ENCODE results near the gene GLB1L3.

GLB1L3 gene

GRCh38 chr11:134250246-134250645 is 25.9 kb upstream of the GLB1L3 start:
- peaks cover 19% of the 10 kb centered on the region for H3K4me1 ChIP-seq (ENCODE audit: control insufficient read depth, low read length)
- H3K36me3 ChIP-seq (ENCODE audit: control insufficient read depth, low read length): peaks cover 45% of the 10 kb centered on the region
- TF ChIP-seq CTCF (IDR thresholded peaks at IDR 0.05; ENCODE audit: low read depth, low read length, poor library complexity, severe bottlenecking): no peak
- no peak for TF ChIP-seq EZH2phosphoT487 (IDR thresholded peaks at IDR 0.05; ENCODE audit: borderline replicate concordance, low read length)

GRCh38 chr11:134250675-134251074 is 25.5 kb upstream of the GLB1L3 start:
- H4K20me1 ChIP-seq (ENCODE audit: control insufficient read depth, insufficient read depth, low read depth, low read length): no peaks in the 10 kb centered on the region; the same call in 1 of the 2 replicates
- H3F3A ChIP-seq (ENCODE audit: control insufficient read depth, insufficient read depth): no peaks in the 10 kb centered on the region
- peaks cover 19% of the 10 kb centered on the region for H3K79me2 ChIP-seq (ENCODE audit: control insufficient read depth, low read length)
- H3K9me2 ChIP-seq (replicated peaks; ENCODE audit: control insufficient read depth, low read length): no peaks in the 10 kb centered on the region
- H3K27me3 ChIP-seq (ENCODE audit: control insufficient read depth, low read length): no peaks in the 10 kb centered on the region
- H3K4me2 ChIP-seq (ENCODE audit: low read length): no peak overlapping the region
- H3K27ac ChIP-seq (ENCODE audit: low read depth, low read length): no peak overlapping the region
- peaks cover 19% of the 10 kb centered on the region for H3K4me1 ChIP-seq (ENCODE audit: control insufficient read depth, low read length)
- H3K36me3 ChIP-seq (ENCODE audit: control insufficient read depth, low read length): peaks cover 45% of the 10 kb centered on the region
- TF ChIP-seq EZH2phosphoT487 (IDR thresholded peaks at IDR 0.05; ENCODE audit: borderline replicate concordance, low read length) (no peak), CTCF (IDR thresholded peaks at IDR 0.05; ENCODE audit: low read depth, low read length, poor library complexity, severe bottlenecking) (no peak)
- no peak overlapping the region for H3K4me3 ChIP-seq (ENCODE audit: low read length)
- H3K9me3 ChIP-seq (ENCODE audit: control insufficient read depth, insufficient read depth, low read length): no peaks in the 10 kb centered on the region

More at GRCh38 chr11:134250246-134250645, 25.9 kb upstream of the GLB1L3 start:
- no peak overlapping the region for H3K27ac ChIP-seq (ENCODE audit: low read depth, low read length)
- no peaks in the 10 kb centered on the region for H3K9me3 ChIP-seq (ENCODE audit: control insufficient read depth, insufficient read depth, low read length)
- no peaks in the 10 kb centered on the region; the same call in 1 of the 2 replicates for H4K20me1 ChIP-seq (ENCODE audit: control insufficient read depth, insufficient read depth, low read depth, low read length)
- H3F3A ChIP-seq (ENCODE audit: control insufficient read depth, insufficient read depth): no peaks in the 10 kb centered on the region
- no peaks in the 10 kb centered on the region for H3K27me3 ChIP-seq (ENCODE audit: control insufficient read depth, low read length)
- H3K4me3 ChIP-seq (ENCODE audit: low read length): no peak overlapping the region
- H3K4me2 ChIP-seq (ENCODE audit: low read length): no peak overlapping the region
- no peaks in the 10 kb centered on the region for H3K9me2 ChIP-seq (replicated peaks; ENCODE audit: control insufficient read depth, low read length)
- peaks cover 19% of the 10 kb centered on the region for H3K79me2 ChIP-seq (ENCODE audit: control insufficient read depth, low read length)

GRCh38 chr11:134252346-134253187 is 23.6 kb upstream of the GLB1L3 start:
- H3K27me3 ChIP-seq (ENCODE audit: control insufficient read depth, low read length): no peaks in the 10 kb centered on the region
- no peaks in the 10 kb centered on the region for H3K9me2 ChIP-seq (replicated peaks; ENCODE audit: control insufficient read depth, low read length)
- H3K4me2 ChIP-seq (ENCODE audit: low read length): peak overlapping the region; percentile 82
- H3K36me3 ChIP-seq (ENCODE audit: control insufficient read depth, low read length): peaks cover 40% of the 10 kb centered on the region
- peaks cover 19% of the 10 kb centered on the region for H3K4me1 ChIP-seq (ENCODE audit: control insufficient read depth, low read length)
- no peaks in the 10 kb centered on the region for H3K9me3 ChIP-seq (ENCODE audit: control insufficient read depth, insufficient read depth, low read length)
- TF ChIP-seq CTCF (IDR thresholded peaks at IDR 0.05; ENCODE audit: low read depth, low read length, poor library complexity, severe bottlenecking): no peak
- no peak for TF ChIP-seq EZH2phosphoT487 (IDR thresholded peaks at IDR 0.05; ENCODE audit: borderline replicate concordance, low read length)
- H3K27ac ChIP-seq (ENCODE audit: low read depth, low read length): no peak overlapping the region
- peak overlapping the region; percentile 82 for H3K4me3 ChIP-seq (ENCODE audit: low read length)
- no peaks in the 10 kb centered on the region; the same call in 1 of the 2 replicates for H4K20me1 ChIP-seq (ENCODE audit: control insufficient read depth, insufficient read depth, low read depth, low read length)
- H3K79me2 ChIP-seq (ENCODE audit: control insufficient read depth, low read length): peaks cover 19% of the 10 kb centered on the region
- no peaks in the 10 kb centered on the region for H3F3A ChIP-seq (ENCODE audit: control insufficient read depth, insufficient read depth)
